Measurements from ENCODE around the gene FAM227B. TPM values are rescaled to one million over a fixed set of nuclear protein-coding genes. Genes with fewer than 3 reads are reported as not detected.

The FAM227B gene
- total RNA-seq, 2 experiments from 2014 or later: 6.0 to 6.1 TPM

- no peak for DNase-seq
- Mint-ChIP-seq H3K27me3 (peaks cover 4% of the 10 kb centered on the region), H3K4me3 (no peak overlapping the region), H3K27ac (no peak overlapping the region), H3K36me3 (ENCODE audit: low read depth) (no peaks in the 10 kb centered on the region), H3K4me1 (ENCODE audit: low read depth) (no peaks in the 10 kb centered on the region), H3K9me3 (no peaks in the 10 kb centered on the region)
- no peak for TF ChIP-seq CTCF (IDR thresholded peaks at IDR 0.05)
- CTCF ChIA-PET: interaction anchor here (2.5 kb wide), 1 partner anchor 183 kb away, joined by 8 read pairs; no protein-coding TSS in a partner anchor
- no peak for ATAC-seq
- intact Hi-C loops (cut with micrococcal nuclease): no loop called here
- POLR2A ChIA-PET: no interaction called here
These were observed 201.8 kb downstream of the FAM227B start for GRCh38 chr15:49418811-49419210.

DNA sequence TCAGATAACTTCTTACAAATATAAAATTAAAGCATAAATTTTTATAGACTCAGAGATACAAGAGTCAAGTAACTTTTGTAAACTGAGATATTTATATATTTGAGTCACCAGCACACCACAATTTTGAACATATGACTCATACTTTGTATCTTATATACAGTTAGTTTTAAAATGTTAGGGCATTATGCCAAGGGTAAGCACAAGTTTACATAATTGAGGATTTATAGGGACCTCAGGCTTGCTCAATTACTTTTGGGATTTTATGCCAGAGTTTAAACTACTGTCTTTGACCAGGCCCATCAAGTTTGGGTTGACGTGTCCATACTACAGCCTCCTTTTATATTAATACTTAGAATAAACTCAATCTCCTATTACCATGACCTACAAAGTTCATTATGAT lies 205.0 kb downstream of the FAM227B start:
- CTCF ChIA-PET: no interaction called here
- intact Hi-C loops (cut with micrococcal nuclease): no loop called here
- no peak overlapping the region for H3K27ac Mint-ChIP-seq

GRCh38 chr15:49415149-49415548 lies 205.5 kb downstream of the FAM227B start:
- DNase-seq: no peak
- no peaks in the 10 kb centered on the region for H3K9me3 Mint-ChIP-seq
- CTCF ChIA-PET: interaction anchor here (2.4 kb wide), 1 partner anchor 8 kb away, joined by 7 read pairs; the partner anchor contains the start of gene FGF7
- H3K4me1 Mint-ChIP-seq (ENCODE audit: low read depth): no peaks in the 10 kb centered on the region
- POLR2A ChIA-PET: interaction anchor here (0.6 kb wide), 1 partner anchor 82 kb away, joined by 3 read pairs; no protein-coding TSS in a partner anchor
- H3K36me3 Mint-ChIP-seq (ENCODE audit: low read depth): no peaks in the 10 kb centered on the region
- no peak overlapping the region for H3K4me3 Mint-ChIP-seq
- TF ChIP-seq CTCF (IDR thresholded peaks at IDR 0.05): no peak
- intact Hi-C loops (cut with micrococcal nuclease): no loop called here
- ATAC-seq: no peak
- H3K27ac Mint-ChIP-seq: no peak overlapping the region
- peaks cover 9% of the 10 kb centered on the region for H3K27me3 Mint-ChIP-seq

More for the DNA sequence above, 205.0 kb downstream of the FAM227B start:
- no peaks in the 10 kb centered on the region for H3K9me3 Mint-ChIP-seq
- no peak for TF ChIP-seq CTCF (IDR thresholded peaks at IDR 0.05)
- no peak overlapping the region for H3K4me3 Mint-ChIP-seq
- H3K27me3 Mint-ChIP-seq: peaks cover 9% of the 10 kb centered on the region
- no peaks in the 10 kb centered on the region for H3K4me1 Mint-ChIP-seq (ENCODE audit: low read depth)
- DNase-seq: no peak
- POLR2A ChIA-PET: no interaction called here
- H3K36me3 Mint-ChIP-seq (ENCODE audit: low read depth): no peaks in the 10 kb centered on the region
- ATAC-seq: no peak

- TF ChIP-seq CTCF (IDR thresholded peaks at IDR 0.05): no peak
- Mint-ChIP-seq H3K36me3 (ENCODE audit: low read depth) (no peaks in the 10 kb centered on the region), H3K4me3 (no peak overlapping the region), H3K27me3 (peaks cover 9% of the 10 kb centered on the region), H3K27ac (no peak overlapping the region), H3K9me3 (no peaks in the 10 kb centered on the region), H3K4me1 (ENCODE audit: low read depth) (no peaks in the 10 kb centered on the region)
- DNase-seq (no peak), ATAC-seq (no peak)
- ChIA-PET POLR2A (no interaction called here), CTCF (interaction anchor here (1.2 to 2.4 kb wide), 2 partner anchors 9 to 10 kb away, joined by 3 to 7 read pairs; partner anchors contain the start of gene FGF7)
- intact Hi-C loops (cut with micrococcal nuclease): no loop called here
These were observed 207.8 kb downstream of the FAM227B start for GRCh38 chr15:49412797-49413196.

GRCh38 chr15:49410641-49411040 lies 210.0 kb downstream of the FAM227B start:
- Mint-ChIP-seq H3K27me3 (peaks cover 9% of the 10 kb centered on the region), H3K27ac (no peak overlapping the region), H3K36me3 (ENCODE audit: low read depth) (no peaks in the 10 kb centered on the region), H3K4me1 (ENCODE audit: low read depth) (no peaks in the 10 kb centered on the region), H3K9me3 (no peaks in the 10 kb centered on the region), H3K4me3 (no peak overlapping the region)
- ChIA-PET POLR2A (no interaction called here), CTCF (interaction anchor here (0.9 kb wide), 1 partner anchor 11 kb away, joined by 5 read pairs; no protein-coding TSS in a partner anchor)
- intact Hi-C loops (cut with micrococcal nuclease): no loop called here
- DNase-seq (no peak), ATAC-seq (no peak)
- TF ChIP-seq CTCF (IDR thresholded peaks at IDR 0.05): no peak
